NCI-H69 (cell line): ENCODE data around the gene ITGA4.
"Not testable (repeated sequence)": the region's sequence is repeated elsewhere in the genome, so short reads cannot be mapped to it uniquely, and the experiment has no call there.

Experiments used
- DNase-seq: peaks from one replicate; lab custom pipeline; 2025; lab: John Stamatoyannopoulos, UW

ITGA4 gene

GRCh38 chr2:181457121-181457740 lies at the start of gene ITGA4:
TSS of gene ITGA4 (plus strand) at chr2:181457386. CDS start at chr2:181457655, 269 bp downstream.
- DNase-seq = peak; percentile 79

- peak; percentile 40 for DNase-seq
Observed at GRCh38 chr2:181408861-181409260, 48.3 kb upstream of the ITGA4 start.

- peak; percentile 94 for DNase-seq
Observed at GRCh38 chr2:181411105-181411849, 45.9 kb upstream of the ITGA4 start.

- DNase-seq = no peak
Observed at GRCh38 chr2:181419129-181419855, 37.9 kb upstream of the ITGA4 start.

GRCh38 chr2:181420259-181421130 lies 36.7 kb upstream of the ITGA4 start:
- no peak for DNase-seq

GRCh38 chr2:181421131-181421458 lies 36.1 kb upstream of the ITGA4 start:
- no peak for DNase-seq

GRCh38 chr2:181421464-181421863 lies 35.7 kb upstream of the ITGA4 start:
- no peak for DNase-seq

GRCh38 chr2:181426672-181427071 lies 30.5 kb upstream of the ITGA4 start:
- peak; percentile 93 for DNase-seq

- DNase-seq = peak; percentile 34
Observed at GRCh38 chr2:181430406-181431118, 26.6 kb upstream of the ITGA4 start.

- no peak for DNase-seq
Observed at GRCh38 chr2:181431674-181432073, 25.5 kb upstream of the ITGA4 start.

- peak; percentile 15 for DNase-seq
Observed at GRCh38 chr2:181438261-181438660, 18.9 kb upstream of the ITGA4 start.

GRCh38 chr2:181440344-181440743 lies 16.8 kb upstream of the ITGA4 start:
- DNase-seq = no peak

- no peak for DNase-seq
Observed at GRCh38 chr2:181440919-181441318, 16.3 kb upstream of the ITGA4 start.

GRCh38 chr2:181441670-181442069 lies 15.5 kb upstream of the ITGA4 start:
- DNase-seq = no peak

- DNase-seq = peak; percentile 11
Observed at GRCh38 chr2:181444654-181445053, 12.5 kb upstream of the ITGA4 start.

GRCh38 chr2:181446985-181447384 lies 10.2 kb upstream of the ITGA4 start:
- DNase-seq = no peak

GRCh38 chr2:181449278-181449677 lies 7.9 kb upstream of the ITGA4 start:
- DNase-seq = not testable (repeated sequence)

GRCh38 chr2:181454686-181455450 lies 2.3 kb upstream of the ITGA4 start:
- DNase-seq = no peak

- peak; percentile 47 for DNase-seq
Observed at GRCh38 chr2:181456660-181457120, 496 bp upstream of the ITGA4 start.

- peak; percentile 80 for DNase-seq
Observed at GRCh38 chr2:181457741-181458425, 697 bp downstream of the ITGA4 start.
